ENCODE data around the gene KIAA1614. TPM values are rescaled to one million over a fixed set of nuclear protein-coding genes. Genes with fewer than 3 reads are reported as not detected.
A peak's percentile ranks its signal among the peaks of the same experiment; 100 is the strongest.

Gene KIAA1614
- total RNA-seq, 1 experiment from 2014 or later: 3.3 TPM

DNA sequence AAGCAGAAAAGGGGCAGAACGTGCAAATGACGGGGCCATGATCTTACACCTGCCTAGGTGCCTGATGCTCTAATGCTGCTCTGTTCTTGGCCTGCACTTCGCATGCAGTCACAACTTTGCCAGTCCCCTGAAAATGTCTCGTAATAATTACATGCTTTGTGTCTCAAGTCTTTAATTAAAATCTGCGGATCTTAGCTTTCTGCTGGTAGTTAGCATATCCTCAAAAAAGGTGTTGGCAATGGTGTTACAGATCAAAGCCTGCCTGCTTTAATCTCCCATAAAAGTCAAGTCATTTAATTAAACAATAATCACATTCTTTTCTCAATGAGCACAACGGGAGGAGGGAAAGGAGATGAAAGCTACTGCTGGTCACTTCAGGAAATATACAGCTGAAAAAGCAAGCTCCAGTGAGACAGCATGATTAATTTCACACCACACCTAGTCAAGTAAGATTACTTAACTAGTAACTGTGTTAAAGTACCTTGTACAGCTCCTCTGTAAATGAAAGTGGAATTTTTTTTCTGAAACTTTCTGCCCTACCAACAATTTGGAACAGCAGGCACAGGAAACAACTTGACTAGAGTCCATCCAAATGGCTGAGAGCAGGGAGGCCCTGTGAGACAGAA lies 64.1 kb downstream of the KIAA1614 start:
- ATAC-seq: no peak
- no peak for TF ChIP-seq CREM (CRISPR knock-in tag; IDR thresholded peaks at IDR 0.05)
- no peak for TF ChIP-seq GTF2I (CRISPR knock-in tag; conservative IDR thresholded peaks at IDR 0.05)
- no peak for TF ChIP-seq ZNF263 (CRISPR knock-in tag; IDR thresholded peaks at IDR 0.05; ENCODE audit: low read depth)
- ChIA-PET CTCF (interaction anchor here (0.9 kb wide), 1 partner anchor 95 kb away, joined by 3 read pairs; no protein-coding TSS in a partner anchor), POLR2A (no interaction called here)
- Mint-ChIP-seq H3K9me3 (no peaks in the 10 kb centered on the region), H3K36me3 (peaks cover 61% of the 10 kb centered on the region), H3K27me3 (ENCODE audit: low read depth) (no peaks in the 10 kb centered on the region), H3K4me1 (peaks cover 6% of the 10 kb centered on the region), H3K4me3 (no peak overlapping the region), H3K27ac (0 out of 2 replicates have a peak overlapping the region, but pooled peaks have one; percentile 24)
- DNase-seq (ENCODE audit: low spot score): no peak

DNA sequence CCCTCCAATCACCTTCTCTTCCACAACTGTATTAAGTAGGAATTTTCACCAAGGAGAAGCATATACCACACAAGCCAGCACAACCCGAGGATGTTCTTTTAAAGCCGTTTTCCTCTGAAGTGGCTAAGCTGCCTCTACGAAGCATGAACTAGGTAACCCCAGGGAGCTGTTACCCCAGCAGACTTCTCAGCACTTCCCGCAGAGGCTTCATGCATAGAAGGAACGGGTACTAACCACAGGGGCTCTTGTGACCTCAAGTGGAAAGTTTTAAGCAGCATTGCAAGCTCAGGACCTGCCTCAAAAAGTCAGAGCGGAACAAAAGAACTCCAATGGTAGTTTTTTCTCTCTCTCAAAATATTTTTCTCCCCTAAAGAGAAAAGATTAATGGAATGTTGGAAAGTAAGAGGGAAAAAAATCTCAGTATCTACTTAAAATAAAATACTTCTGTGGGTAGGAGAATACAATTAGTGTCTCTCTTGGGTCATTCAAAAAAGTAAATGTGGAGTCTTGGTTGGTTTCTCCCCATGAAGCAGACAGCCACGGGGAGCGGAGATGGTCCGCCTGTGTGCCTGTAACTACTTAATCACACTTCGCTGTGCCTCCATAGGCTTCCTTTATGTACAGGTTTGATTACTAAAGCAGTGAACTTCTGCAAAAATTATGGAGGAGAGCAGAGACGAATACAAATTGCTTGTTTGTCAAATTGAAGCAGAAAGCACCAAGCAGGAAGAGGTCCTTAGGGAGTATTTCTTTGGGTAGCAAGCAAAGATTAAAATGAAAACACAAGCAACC lies 69.1 kb downstream of the KIAA1614 start:
- no peak for DNase-seq (ENCODE audit: low spot score)
- ChIA-PET POLR2A (no interaction called here), CTCF (no interaction called here)
- Mint-ChIP-seq H3K4me1 (peaks cover 14% of the 10 kb centered on the region), H3K36me3 (peaks cover 53% of the 10 kb centered on the region), H3K4me3 (no peak overlapping the region), H3K9me3 (no peaks in the 10 kb centered on the region), H3K27ac (peak overlapping the region; percentile 92), H3K27me3 (ENCODE audit: low read depth) (no peaks in the 10 kb centered on the region)
- peak; percentile 99 for TF ChIP-seq ZNF423 (CRISPR knock-in tag; IDR thresholded peaks at IDR 0.05)
- TF ChIP-seq CREM (CRISPR knock-in tag; IDR thresholded peaks at IDR 0.05): no peak
- no peak for TF ChIP-seq ELF4 (CRISPR knock-in tag; IDR thresholded peaks at IDR 0.05; ENCODE audit: low read depth)
- TF ChIP-seq, protein P1, sequence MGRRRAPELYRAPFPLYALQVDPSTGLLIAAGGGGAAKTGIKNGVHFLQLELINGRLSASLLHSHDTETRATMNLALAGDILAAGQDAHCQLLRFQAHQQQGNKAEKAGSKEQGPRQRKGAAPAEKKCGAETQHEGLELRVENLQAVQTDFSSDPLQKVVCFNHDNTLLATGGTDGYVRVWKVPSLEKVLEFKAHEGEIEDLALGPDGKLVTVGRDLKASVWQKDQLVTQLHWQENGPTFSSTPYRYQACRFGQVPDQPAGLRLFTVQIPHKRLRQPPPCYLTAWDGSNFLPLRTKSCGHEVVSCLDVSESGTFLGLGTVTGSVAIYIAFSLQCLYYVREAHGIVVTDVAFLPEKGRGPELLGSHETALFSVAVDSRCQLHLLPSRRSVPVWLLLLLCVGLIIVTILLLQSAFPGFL (CRISPR knock-in tag; IDR thresholded peaks at IDR 0.05; ENCODE audit: borderline replicate concordance): no peak
- TF ChIP-seq SOX15 (CRISPR knock-in tag; IDR thresholded peaks at IDR 0.05): no peak
- peak; percentile 82 for ATAC-seq

DNA sequence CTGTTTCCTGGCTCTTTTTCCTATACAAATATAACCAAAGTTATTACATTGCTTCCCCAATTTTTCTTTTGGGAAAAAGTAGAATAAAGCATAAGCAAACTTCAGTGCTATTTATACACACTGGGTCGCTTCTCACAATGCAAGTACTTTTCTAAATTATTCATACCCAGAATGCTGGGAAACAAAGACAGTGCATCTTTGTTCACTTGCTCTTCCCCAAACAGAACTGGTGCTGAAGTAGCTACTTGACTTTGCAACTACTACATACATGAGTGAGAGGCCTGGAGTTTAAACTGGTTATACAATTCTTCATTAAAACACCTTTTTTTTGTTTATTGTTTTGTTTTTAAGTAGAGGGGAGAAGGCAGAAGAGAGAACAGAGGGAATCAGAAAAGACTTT lies 69.7 kb downstream of the KIAA1614 start:
- ATAC-seq: no peak
- ChIA-PET CTCF (no interaction called here), POLR2A (no interaction called here)
- no peak overlapping the region for H3K27ac Mint-ChIP-seq
- no peak overlapping the region for H3K4me3 Mint-ChIP-seq
- no peaks in the 10 kb centered on the region for H3K27me3 Mint-ChIP-seq (ENCODE audit: low read depth)
- peaks cover 14% of the 10 kb centered on the region for H3K4me1 Mint-ChIP-seq
- H3K36me3 Mint-ChIP-seq: peaks cover 58% of the 10 kb centered on the region
- no peaks in the 10 kb centered on the region for H3K9me3 Mint-ChIP-seq
- no peak for DNase-seq (ENCODE audit: low spot score)
- TF ChIP-seq NR2C2 (CRISPR knock-in tag; IDR thresholded peaks at IDR 0.05) (no peak), TCF7 (CRISPR knock-in tag; IDR thresholded peaks at IDR 0.05; ENCODE audit: low read depth) (no peak), ZNF138 (CRISPR knock-in tag; conservative IDR thresholded peaks at IDR 0.05) (no peak), IRF2 (CRISPR knock-in tag; IDR thresholded peaks at IDR 0.05; ENCODE audit: borderline replicate concordance, low read depth) (no peak), ZNF263 (CRISPR knock-in tag; IDR thresholded peaks at IDR 0.05; ENCODE audit: low read depth) (no peak), OVOL2 (CRISPR knock-in tag; IDR thresholded peaks at IDR 0.05; ENCODE audit: borderline replicate concordance) (no peak), ESRRA (CRISPR knock-in tag; IDR thresholded peaks at IDR 0.05; ENCODE audit: borderline replicate concordance) (no peak), FOXK1 (CRISPR knock-in tag; IDR thresholded peaks at IDR 0.05) (no peak)
- TF ChIP-seq, protein P2, sequence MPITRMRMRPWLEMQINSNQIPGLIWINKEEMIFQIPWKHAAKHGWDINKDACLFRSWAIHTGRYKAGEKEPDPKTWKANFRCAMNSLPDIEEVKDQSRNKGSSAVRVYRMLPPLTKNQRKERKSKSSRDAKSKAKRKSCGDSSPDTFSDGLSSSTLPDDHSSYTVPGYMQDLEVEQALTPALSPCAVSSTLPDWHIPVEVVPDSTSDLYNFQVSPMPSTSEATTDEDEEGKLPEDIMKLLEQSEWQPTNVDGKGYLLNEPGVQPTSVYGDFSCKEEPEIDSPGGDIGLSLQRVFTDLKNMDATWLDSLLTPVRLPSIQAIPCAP (CRISPR knock-in tag; IDR thresholded peaks at IDR 0.05): no peak
- TF ChIP-seq, protein P3, sequence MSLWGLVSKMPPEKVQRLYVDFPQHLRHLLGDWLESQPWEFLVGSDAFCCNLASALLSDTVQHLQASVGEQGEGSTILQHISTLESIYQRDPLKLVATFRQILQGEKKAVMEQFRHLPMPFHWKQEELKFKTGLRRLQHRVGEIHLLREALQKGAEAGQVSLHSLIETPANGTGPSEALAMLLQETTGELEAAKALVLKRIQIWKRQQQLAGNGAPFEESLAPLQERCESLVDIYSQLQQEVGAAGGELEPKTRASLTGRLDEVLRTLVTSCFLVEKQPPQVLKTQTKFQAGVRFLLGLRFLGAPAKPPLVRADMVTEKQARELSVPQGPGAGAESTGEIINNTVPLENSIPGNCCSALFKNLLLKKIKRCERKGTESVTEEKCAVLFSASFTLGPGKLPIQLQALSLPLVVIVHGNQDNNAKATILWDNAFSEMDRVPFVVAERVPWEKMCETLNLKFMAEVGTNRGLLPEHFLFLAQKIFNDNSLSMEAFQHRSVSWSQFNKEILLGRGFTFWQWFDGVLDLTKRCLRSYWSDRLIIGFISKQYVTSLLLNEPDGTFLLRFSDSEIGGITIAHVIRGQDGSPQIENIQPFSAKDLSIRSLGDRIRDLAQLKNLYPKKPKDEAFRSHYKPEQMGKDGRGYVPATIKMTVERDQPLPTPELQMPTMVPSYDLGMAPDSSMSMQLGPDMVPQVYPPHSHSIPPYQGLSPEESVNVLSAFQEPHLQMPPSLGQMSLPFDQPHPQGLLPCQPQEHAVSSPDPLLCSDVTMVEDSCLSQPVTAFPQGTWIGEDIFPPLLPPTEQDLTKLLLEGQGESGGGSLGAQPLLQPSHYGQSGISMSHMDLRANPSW (CRISPR knock-in tag; conservative IDR thresholded peaks at IDR 0.05; ENCODE audit: low read depth): no peak
- TF ChIP-seq, protein P4, sequence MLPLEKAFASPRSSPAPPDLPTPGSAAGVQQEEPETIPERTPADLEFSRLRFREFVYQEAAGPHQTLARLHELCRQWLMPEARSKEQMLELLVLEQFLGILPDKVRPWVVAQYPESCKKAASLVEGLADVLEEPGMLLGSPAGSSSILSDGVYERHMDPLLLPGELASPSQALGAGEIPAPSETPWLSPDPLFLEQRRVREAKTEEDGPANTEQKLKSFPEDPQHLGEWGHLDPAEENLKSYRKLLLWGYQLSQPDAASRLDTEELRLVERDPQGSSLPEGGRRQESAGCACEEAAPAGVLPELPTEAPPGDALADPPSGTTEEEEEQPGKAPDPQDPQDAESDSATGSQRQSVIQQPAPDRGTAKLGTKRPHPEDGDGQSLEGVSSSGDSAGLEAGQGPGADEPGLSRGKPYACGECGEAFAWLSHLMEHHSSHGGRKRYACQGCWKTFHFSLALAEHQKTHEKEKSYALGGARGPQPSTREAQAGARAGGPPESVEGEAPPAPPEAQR (CRISPR knock-in tag; IDR thresholded peaks at IDR 0.05): no peak
- TF ChIP-seq, protein P5, sequence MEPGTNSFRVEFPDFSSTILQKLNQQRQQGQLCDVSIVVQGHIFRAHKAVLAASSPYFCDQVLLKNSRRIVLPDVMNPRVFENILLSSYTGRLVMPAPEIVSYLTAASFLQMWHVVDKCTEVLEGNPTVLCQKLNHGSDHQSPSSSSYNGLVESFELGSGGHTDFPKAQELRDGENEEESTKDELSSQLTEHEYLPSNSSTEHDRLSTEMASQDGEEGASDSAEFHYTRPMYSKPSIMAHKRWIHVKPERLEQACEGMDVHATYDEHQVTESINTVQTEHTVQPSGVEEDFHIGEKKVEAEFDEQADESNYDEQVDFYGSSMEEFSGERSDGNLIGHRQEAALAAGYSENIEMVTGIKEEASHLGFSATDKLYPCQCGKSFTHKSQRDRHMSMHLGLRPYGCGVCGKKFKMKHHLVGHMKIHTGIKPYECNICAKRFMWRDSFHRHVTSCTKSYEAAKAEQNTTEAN (CRISPR knock-in tag; IDR thresholded peaks at IDR 0.05): no peak
- TF ChIP-seq, protein P6, sequence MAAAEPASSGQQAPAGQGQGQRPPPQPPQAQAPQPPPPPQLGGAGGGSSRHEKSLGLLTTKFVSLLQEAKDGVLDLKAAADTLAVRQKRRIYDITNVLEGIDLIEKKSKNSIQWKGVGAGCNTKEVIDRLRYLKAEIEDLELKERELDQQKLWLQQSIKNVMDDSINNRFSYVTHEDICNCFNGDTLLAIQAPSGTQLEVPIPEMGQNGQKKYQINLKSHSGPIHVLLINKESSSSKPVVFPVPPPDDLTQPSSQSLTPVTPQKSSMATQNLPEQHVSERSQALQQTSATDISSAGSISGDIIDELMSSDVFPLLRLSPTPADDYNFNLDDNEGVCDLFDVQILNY (CRISPR knock-in tag; IDR thresholded peaks at IDR 0.05): no peak
- TF ChIP-seq, protein P7, sequence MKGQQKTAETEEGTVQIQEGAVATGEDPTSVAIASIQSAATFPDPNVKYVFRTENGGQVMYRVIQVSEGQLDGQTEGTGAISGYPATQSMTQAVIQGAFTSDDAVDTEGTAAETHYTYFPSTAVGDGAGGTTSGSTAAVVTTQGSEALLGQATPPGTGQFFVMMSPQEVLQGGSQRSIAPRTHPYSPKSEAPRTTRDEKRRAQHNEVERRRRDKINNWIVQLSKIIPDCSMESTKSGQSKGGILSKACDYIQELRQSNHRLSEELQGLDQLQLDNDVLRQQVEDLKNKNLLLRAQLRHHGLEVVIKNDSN (CRISPR knock-in tag; IDR thresholded peaks at IDR 0.05): no peak
- TF ChIP-seq, protein P8, sequence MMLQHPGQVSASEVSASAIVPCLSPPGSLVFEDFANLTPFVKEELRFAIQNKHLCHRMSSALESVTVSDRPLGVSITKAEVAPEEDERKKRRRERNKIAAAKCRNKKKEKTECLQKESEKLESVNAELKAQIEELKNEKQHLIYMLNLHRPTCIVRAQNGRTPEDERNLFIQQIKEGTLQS (CRISPR knock-in tag; conservative IDR thresholded peaks at IDR 0.05): no peak
